Mesenchymal stem cell (in vitro differentiated cells and primary cell): Measurements from ENCODE around the gene SLC9A3.

ENCODE experiments used
- DNase-seq: peaks from one replicate; pipeline ENCODE4 v3.0.0-alpha.2; 2013
- H2AFZ ChIP-seq: one replicate; pipeline ENCODE4 v1.6.1; 2013; ENCODE audit warnings: low read depth, mild to moderate bottlenecking, control low read depth, inconsistent platforms, low read length, moderate library complexity
- H2AK5ac ChIP-seq: 2 replicates; pipeline ENCODE4 v1.6.1; 2013; ENCODE audit warnings: low read length, moderate library complexity, mild to moderate bottlenecking, inconsistent platforms; ENCODE audit not compliant: severe bottlenecking
- H2BK120ac ChIP-seq: one replicate; pipeline ENCODE4 v1.6.1; 2013; ENCODE audit warnings: low read depth, mild to moderate bottlenecking, inconsistent platforms, low read length, moderate library complexity
- H2BK12ac ChIP-seq, 2 experiments: one replicate each; pipeline ENCODE4 v1.6.1; 2013; ENCODE audit warnings: inconsistent platforms in 2 of 2, low read length in 2 of 2, mild to moderate bottlenecking in 2 of 2, moderate library complexity in 2 of 2, control low read depth in 1 of 2
- H2BK15ac ChIP-seq: one replicate; pipeline ENCODE4 v1.6.1; 2013; ENCODE audit warnings: mild to moderate bottlenecking, low read depth, inconsistent platforms; ENCODE audit not compliant: poor library complexity, severe bottlenecking
- H2BK5ac ChIP-seq: 2 replicates; pipeline ENCODE4 v1.6.1; 2013; ENCODE audit warnings: low read depth, mild to moderate bottlenecking, low read length, control low read depth, inconsistent platforms; ENCODE audit not compliant: poor library complexity, severe bottlenecking
- H3K14ac ChIP-seq, 2 experiments: one replicate each; pipeline ENCODE4 v1.6.1; 2013; ENCODE audit warnings: inconsistent platforms in 2 of 2, low read length in 2 of 2, control low read depth in 1 of 2, mild to moderate bottlenecking in 1 of 2, moderate library complexity in 1 of 2
- H3K18ac ChIP-seq, 2 experiments: one replicate each; pipeline ENCODE4 v1.6.1; 2013; ENCODE audit warnings: inconsistent platforms in 2 of 2, low read length in 2 of 2, control low read depth in 1 of 2, low read depth in 1 of 2, mild to moderate bottlenecking in 1 of 2
- H3K23ac ChIP-seq, 2 experiments: one replicate each; pipeline ENCODE4 v1.6.1; 2013; ENCODE audit warnings: inconsistent platforms in 2 of 2, low read length in 2 of 2, mild to moderate bottlenecking in 2 of 2, moderate library complexity in 2 of 2, control low read depth in 1 of 2
- H3K27ac ChIP-seq: 2 replicates; pipeline ENCODE4 v1.5.1; 2013; ENCODE audit warnings: mild to moderate bottlenecking, moderate library complexity, low read length, control low read depth, inconsistent platforms; ENCODE audit not compliant: poor library complexity, severe bottlenecking
- H3K27me3 ChIP-seq, 2 experiments: 2 replicates each; pipeline versions ENCODE4 v1.6.1 to v1.7.0; 2013; ENCODE audit warnings: low read length in 2 of 2, mild to moderate bottlenecking in 2 of 2, moderate library complexity in 2 of 2, control low read depth in 1 of 2, inconsistent platforms in 1 of 2; ENCODE audit not compliant: control insufficient read depth in 1 of 2, insufficient read depth in 1 of 2
- H3K36me3 ChIP-seq, 2 experiments: 2 replicates each; pipeline versions ENCODE4 v1.6.1 to v1.7.0; 2013; ENCODE audit warnings: low read length in 2 of 2, control low read depth in 1 of 2, inconsistent platforms in 1 of 2, low read depth in 1 of 2, mild to moderate bottlenecking in 1 of 2; ENCODE audit not compliant: insufficient read depth in 2 of 2, control insufficient read depth in 1 of 2
- H3K4ac ChIP-seq, 2 experiments: one replicate each; pipeline ENCODE4 v1.6.1; 2013; ENCODE audit warnings: inconsistent platforms in 2 of 2, low read length in 2 of 2, mild to moderate bottlenecking in 2 of 2, moderate library complexity in 2 of 2, control low read depth in 1 of 2, low read depth in 1 of 2
- H3K4me1 ChIP-seq: 2 replicates; pipeline ENCODE4 v1.6.1; 2013; ENCODE audit warnings: low read depth, low read length, control low read depth; ENCODE audit not compliant: control insufficient read depth, insufficient read depth
- H3K4me2 ChIP-seq: 2 replicates; pipeline ENCODE4 v1.6.1; 2013; ENCODE audit warnings: low read length, mild to moderate bottlenecking, inconsistent platforms; ENCODE audit not compliant: poor library complexity, severe bottlenecking
- H3K4me3 ChIP-seq, 2 experiments: 2 replicates each; pipeline versions ENCODE4 v1.5.1 to v1.7.0; 2013; ENCODE audit warnings: low read length in 2 of 2, mild to moderate bottlenecking in 2 of 2, control low read depth in 1 of 2, low read depth in 1 of 2; ENCODE audit not compliant: insufficient read depth in 1 of 2
- H3K79me1 ChIP-seq: replicated peaks from 2 replicates; pipeline ENCODE4 v1.6.1; 2013; ENCODE audit warnings: mild to moderate bottlenecking, control low read depth, low read length, inconsistent platforms; ENCODE audit not compliant: poor library complexity, severe bottlenecking
- H3K9ac ChIP-seq: 2 replicates; pipeline ENCODE4 v1.7.0; 2013; ENCODE audit warnings: mild to moderate bottlenecking, low read length, moderate library complexity
- H3K9me3 ChIP-seq: 2 replicates; pipeline ENCODE4 v1.7.0; 2013; ENCODE audit warnings: mild to moderate bottlenecking, low read length; ENCODE audit not compliant: control insufficient read depth
- H4K8ac ChIP-seq: one replicate; pipeline ENCODE4 v1.6.1; 2013; ENCODE audit warnings: inconsistent platforms, mild to moderate bottlenecking, low read length, moderate library complexity
- H4K91ac ChIP-seq: one replicate; pipeline ENCODE4 v1.6.1; 2013; ENCODE audit warnings: mild to moderate bottlenecking, low read length, inconsistent platforms
- WGBS: methylation state at CpG from one replicate; pipeline ENCODE4 v1.1.7; 2013; ENCODE audit warnings: mixed read lengths; 5-methylcytosine and 5-hydroxymethylcytosine counted together

Gene SLC9A3

GRCh38 chr5:465591-466403, 58.5 kb downstream of the SLC9A3 start:
- H2BK12ac ChIP-seq: no peak overlapping the region
- H4K91ac ChIP-seq: no peak overlapping the region
- DNase-seq: no peak
- H3K4me1 ChIP-seq: peaks cover 2% of the 10 kb centered on the region
- H3K27me3 ChIP-seq: no peaks in the 10 kb centered on the region
- H2BK15ac ChIP-seq: no peak overlapping the region
- WGBS: 94% methylated on average over 29 of the region's 29 CpGs
- no peaks in the 10 kb centered on the region for H3K9me3 ChIP-seq
- H3K23ac ChIP-seq: no peak overlapping the region
- H3K4ac ChIP-seq: no peak overlapping the region
- no peak overlapping the region for H3K14ac ChIP-seq
- no peak overlapping the region for H3K18ac ChIP-seq
- H2AK5ac ChIP-seq: no peak overlapping the region
- H3K27ac ChIP-seq: no peak overlapping the region
- H2BK120ac ChIP-seq: no peak overlapping the region
- no peak overlapping the region for H3K4me3 ChIP-seq
- H4K8ac ChIP-seq: no peak overlapping the region
- no peak overlapping the region for H2AFZ ChIP-seq
- peaks cover 9% of the 10 kb centered on the region for H3K79me1 ChIP-seq
- H2BK5ac ChIP-seq: no peak overlapping the region
- H3K9ac ChIP-seq: no peak overlapping the region
- no peak overlapping the region for H3K4me2 ChIP-seq
- H3K36me3 ChIP-seq: peaks cover 63 to 77% of the 10 kb centered on the region in 2 experiments

GRCh38 chr5:464843-465590, 59.2 kb downstream of the SLC9A3 start:
- no peak for DNase-seq
- no peak overlapping the region for H3K14ac ChIP-seq
- no peak overlapping the region for H2AFZ ChIP-seq
- H3K4me1 ChIP-seq: no peaks in the 10 kb centered on the region
- no peak overlapping the region for H3K27ac ChIP-seq
- 96% methylated on average over 63 of the region's 63 CpGs for WGBS
- no peak overlapping the region for H3K4me2 ChIP-seq
- no peak overlapping the region for H2AK5ac ChIP-seq
- H3K9ac ChIP-seq: no peak overlapping the region
- no peaks in the 10 kb centered on the region for H3K9me3 ChIP-seq
- no peak overlapping the region for H4K8ac ChIP-seq
- no peak overlapping the region for H3K4me3 ChIP-seq
- no peak overlapping the region for H2BK120ac ChIP-seq
- no peak overlapping the region for H3K23ac ChIP-seq
- H3K27me3 ChIP-seq: no peaks in the 10 kb centered on the region
- no peak overlapping the region for H3K4ac ChIP-seq
- no peak overlapping the region for H4K91ac ChIP-seq
- H3K36me3 ChIP-seq: peaks cover 65 to 78% of the 10 kb centered on the region in 2 experiments
- H3K79me1 ChIP-seq: peaks cover 14% of the 10 kb centered on the region
- H2BK5ac ChIP-seq: no peak overlapping the region
- no peak overlapping the region for H2BK15ac ChIP-seq
- H2BK12ac ChIP-seq: no peak overlapping the region
- no peak overlapping the region for H3K18ac ChIP-seq

GRCh38 chr5:464446-464842, 59.8 kb downstream of the SLC9A3 start:
- 92% methylated on average over 19 of the region's 19 CpGs for WGBS
- H2BK120ac ChIP-seq: no peak overlapping the region

GRCh38 chr5:463952-464351, 60.3 kb downstream of the SLC9A3 start:
- Histone ChIP-seq H3K79me1 (peaks cover 19% of the 10 kb centered on the region), H3K9ac (no peak overlapping the region), H2AK5ac (no peak overlapping the region), H3K27ac (no peak overlapping the region), H3K4me1 (no peaks in the 10 kb centered on the region), H3K14ac (no peak overlapping the region), H3K4me2 (no peak overlapping the region), H3K18ac (no peak overlapping the region), H3K27me3 (no peaks in the 10 kb centered on the region), H2BK12ac (no peak overlapping the region), H2BK120ac (no peak overlapping the region), H3K36me3 (peaks cover 63 to 78% of the 10 kb centered on the region in 2 experiments), H2BK15ac (no peak overlapping the region), H3K4me3 (no peak overlapping the region), H2AFZ (no peak overlapping the region), H3K23ac (no peak overlapping the region), H3K4ac (no peak overlapping the region), H4K91ac (no peak overlapping the region), H4K8ac (no peak overlapping the region), H3K9me3 (no peaks in the 10 kb centered on the region), H2BK5ac (no peak overlapping the region)
- DNase-seq: no peak
- 92% methylated on average over 18 of the region's 18 CpGs for WGBS

More at GRCh38 chr5:464446-464842, 59.8 kb downstream of the SLC9A3 start:
- DNase-seq: no peak
- Histone ChIP-seq H3K4me2 (no peak overlapping the region), H3K79me1 (peaks cover 20% of the 10 kb centered on the region), H3K23ac (no peak overlapping the region), H2AK5ac (no peak overlapping the region), H3K4me3 (no peak overlapping the region), H2BK5ac (no peak overlapping the region), H3K4ac (no peak overlapping the region), H2BK15ac (no peak overlapping the region), H3K14ac (no peak overlapping the region), H2AFZ (no peak overlapping the region), H3K4me1 (no peaks in the 10 kb centered on the region), H2BK12ac (no peak overlapping the region), H3K9ac (no peak overlapping the region), H3K27ac (no peak overlapping the region), H3K36me3 (peaks cover 67 to 78% of the 10 kb centered on the region in 2 experiments), H4K8ac (no peak overlapping the region), H3K18ac (no peak overlapping the region), H4K91ac (no peak overlapping the region), H3K27me3 (no peaks in the 10 kb centered on the region), H3K9me3 (no peaks in the 10 kb centered on the region)
